Karpas-422 (cell line): ENCODE measurements around the gene AUP1. TPM values are rescaled to one million over a fixed set of nuclear protein-coding genes. Genes with fewer than 3 reads are reported as not detected.

ENCODE experiments used
- DNase-seq: peaks from one replicate; pipeline ENCODE4 v3.0.0-alpha.2; 2015
- H2AFZ ChIP-seq: fragments of 200-600 bp; sonication (generic); 2 replicates; pipeline ENCODE4 v1.6.1; 2014; ENCODE audit warnings: antibody characterized with exemption, low read length, mixed read lengths
- H3K27ac ChIP-seq: fragments of 200-600 bp; sonication (generic); 2 replicates; pipeline ENCODE4 v1.5.1; 2014; ENCODE audit warnings: mild to moderate bottlenecking, low read length, moderate library complexity
- H3K27me3 ChIP-seq: fragments of 200-600 bp; sonication (generic); 2 replicates; pipeline ENCODE4 v1.6.1; 2014; ENCODE audit warnings: low read length, mixed read lengths
- H3K36me3 ChIP-seq: fragments of 200-600 bp; sonication (generic); 2 replicates; pipeline ENCODE4 v1.6.1; 2014; ENCODE audit warnings: low read length, mixed read lengths; ENCODE audit not compliant: insufficient read depth
- H3K4me1 ChIP-seq: fragments of 200-600 bp; sonication (generic); 2 replicates; pipeline ENCODE4 v1.6.1; 2014; ENCODE audit warnings: mild to moderate bottlenecking, low read length, mixed read lengths
- H3K4me2 ChIP-seq: fragments of 200-600 bp; sonication (generic); 2 replicates; pipeline ENCODE4 v1.6.1; 2014; ENCODE audit warnings: low read length, low read depth, mild to moderate bottlenecking; ENCODE audit not compliant: poor library complexity, severe bottlenecking
- H3K4me3 ChIP-seq: fragments of 200-600 bp; sonication (generic); 2 replicates; pipeline ENCODE4 v1.5.1; 2014; ENCODE audit warnings: mild to moderate bottlenecking, antibody characterized with exemption, low read length, mixed read lengths
- H3K79me2 ChIP-seq: fragments of 200-600 bp; sonication (generic); 2 replicates; pipeline ENCODE4 v1.6.1; 2014; ENCODE audit warnings: mild to moderate bottlenecking, low read length, mixed read lengths
- H3K9ac ChIP-seq: fragments of 200-600 bp; sonication (generic); 2 replicates; pipeline ENCODE4 v1.6.0; 2014; ENCODE audit warnings: low read length
- H3K9me2 ChIP-seq: fragments of 200-600 bp; sonication (generic), shearing (Covaris generic); replicated peaks from 2 replicates; pipeline ENCODE4 v1.6.0; 2014; ENCODE audit warnings: mild to moderate bottlenecking, low read length, moderate library complexity; ENCODE audit not compliant: insufficient read depth
- H3K9me3 ChIP-seq: fragments of 300-700, 200-600 bp; sonication (generic); 2 replicates; pipeline ENCODE4 v1.6.1; 2014; ENCODE audit warnings: low read length, mixed read lengths
- H4K20me1 ChIP-seq: fragments of 200-600 bp; sonication (generic); 2 replicates; pipeline ENCODE4 v1.6.1; 2014; ENCODE audit warnings: mild to moderate bottlenecking, antibody characterized with exemption, low read length, low read depth; ENCODE audit not compliant: insufficient read depth
- total RNA-seq: library from RNA; depleted of rRNA; stranded (reverse); fragments of >200 nt; shearing (Covaris generic); gene quantifications from 2 replicates; pipeline ENCODE4 v1.2.3, GENCODE V29; 2014; ENCODE audit warnings: low replicate concordance

Gene AUP1
- total RNA-seq, 1 experiment from 2014 or later: 216 TPM

- H3K4me3 ChIP-seq: no peak overlapping the region
- H3K4me2 ChIP-seq: no peak overlapping the region
- H3K4me1 ChIP-seq: peaks cover 32% of the 10 kb centered on the region
- no peaks in the 10 kb centered on the region for H3K27me3 ChIP-seq
- H3K27ac ChIP-seq: no peak overlapping the region
- no peaks in the 10 kb centered on the region for H3K9me3 ChIP-seq
- H3K9me2 ChIP-seq: no peaks in the 10 kb centered on the region
- DNase-seq: peak; percentile 62
- no peak overlapping the region for H3K9ac ChIP-seq
- no peaks in the 10 kb centered on the region for H3K79me2 ChIP-seq
- H4K20me1 ChIP-seq: no peaks in the 10 kb centered on the region
- peak overlapping the region; percentile 33; the same call in 1 of the 2 replicates for H2AFZ ChIP-seq
- no peaks in the 10 kb centered on the region for H3K36me3 ChIP-seq
These were observed 42.8 kb upstream of the AUP1 start for GRCh38 chr2:74572178-74572925.

GRCh38 chr2:74571058-74571457, 41.6 kb upstream of the AUP1 start:
- peak overlapping the region; percentile 1 for H3K4me2 ChIP-seq
- peak overlapping the region; percentile 64 for H2AFZ ChIP-seq

GRCh38 chr2:74569686-74570085, 40.2 kb upstream of the AUP1 start:
- H2AFZ ChIP-seq: no peak overlapping the region
- no peak overlapping the region for H3K4me2 ChIP-seq
- H3K9me2 ChIP-seq: no peaks in the 10 kb centered on the region
- DNase-seq: no peak
- no peaks in the 10 kb centered on the region for H3K27me3 ChIP-seq
- no peak overlapping the region for H3K27ac ChIP-seq
- no peaks in the 10 kb centered on the region for H3K79me2 ChIP-seq
- H3K9ac ChIP-seq: no peak overlapping the region
- H3K36me3 ChIP-seq: no peaks in the 10 kb centered on the region
- no peak overlapping the region for H3K4me3 ChIP-seq
- no peaks in the 10 kb centered on the region for H3K9me3 ChIP-seq
- H4K20me1 ChIP-seq: no peaks in the 10 kb centered on the region
- H3K4me1 ChIP-seq: peaks cover 27% of the 10 kb centered on the region

More at GRCh38 chr2:74571058-74571457, 41.6 kb upstream of the AUP1 start:
- no peak overlapping the region for H3K4me3 ChIP-seq
- H3K27ac ChIP-seq: no peak overlapping the region
- no peaks in the 10 kb centered on the region for H3K79me2 ChIP-seq
- H3K4me1 ChIP-seq: peaks cover 28% of the 10 kb centered on the region
- no peaks in the 10 kb centered on the region for H3K27me3 ChIP-seq
- no peak overlapping the region for H3K9ac ChIP-seq
- H3K9me3 ChIP-seq: no peaks in the 10 kb centered on the region
- DNase-seq: peak; percentile 72
- no peaks in the 10 kb centered on the region for H4K20me1 ChIP-seq
- H3K9me2 ChIP-seq: no peaks in the 10 kb centered on the region
- no peaks in the 10 kb centered on the region for H3K36me3 ChIP-seq

- Histone ChIP-seq H3K4me1 (peaks cover 13% of the 10 kb centered on the region), H3K4me3 (no peak overlapping the region), H3K4me2 (no peak overlapping the region), H3K9me3 (no peaks in the 10 kb centered on the region), H3K79me2 (no peaks in the 10 kb centered on the region), H3K9ac (no peak overlapping the region), H4K20me1 (no peaks in the 10 kb centered on the region), H3K27ac (no peak overlapping the region), H3K27me3 (no peaks in the 10 kb centered on the region), H3K9me2 (no peaks in the 10 kb centered on the region), H3K36me3 (no peaks in the 10 kb centered on the region), H2AFZ (no peak overlapping the region)
- no peak for DNase-seq
These were observed 38.4 kb upstream of the AUP1 start for GRCh38 chr2:74567881-74568280.

GRCh38 chr2:74566754-74567085, 37.2 kb upstream of the AUP1 start:
- Histone ChIP-seq H3K9me3 (no peaks in the 10 kb centered on the region), H3K9me2 (no peaks in the 10 kb centered on the region), H2AFZ (no peak overlapping the region), H3K9ac (no peak overlapping the region), H4K20me1 (no peaks in the 10 kb centered on the region), H3K4me2 (no peak overlapping the region), H3K4me1 (peaks cover 8% of the 10 kb centered on the region), H3K27ac (no peak overlapping the region), H3K79me2 (no peaks in the 10 kb centered on the region), H3K27me3 (no peaks in the 10 kb centered on the region), H3K4me3 (no peak overlapping the region), H3K36me3 (no peaks in the 10 kb centered on the region)
- DNase-seq: no peak

GRCh38 chr2:74566076-74566753, 36.7 kb upstream of the AUP1 start:
- DNase-seq: no peak
- Histone ChIP-seq H3K9me3 (no peaks in the 10 kb centered on the region), H3K4me3 (no peak overlapping the region), H3K9me2 (no peaks in the 10 kb centered on the region), H3K36me3 (no peaks in the 10 kb centered on the region), H3K9ac (no peak overlapping the region), H3K27me3 (no peaks in the 10 kb centered on the region), H4K20me1 (no peaks in the 10 kb centered on the region), H3K4me2 (no peak overlapping the region), H3K27ac (no peak overlapping the region), H3K79me2 (no peaks in the 10 kb centered on the region), H2AFZ (no peak overlapping the region), H3K4me1 (peaks cover 5% of the 10 kb centered on the region)

- no peak for DNase-seq
- Histone ChIP-seq H3K9me2 (no peaks in the 10 kb centered on the region), H3K27ac (no peak overlapping the region), H4K20me1 (no peaks in the 10 kb centered on the region), H3K9ac (no peak overlapping the region), H3K4me1 (no peaks in the 10 kb centered on the region), H3K9me3 (no peaks in the 10 kb centered on the region), H2AFZ (no peak overlapping the region), H3K27me3 (no peaks in the 10 kb centered on the region), H3K36me3 (no peaks in the 10 kb centered on the region), H3K79me2 (no peaks in the 10 kb centered on the region), H3K4me3 (no peak overlapping the region), H3K4me2 (no peak overlapping the region)
These were observed 34.7 kb upstream of the AUP1 start for GRCh38 chr2:74564222-74564621.

- no peak overlapping the region for H3K4me3 ChIP-seq
- H3K9ac ChIP-seq: no peak overlapping the region
- no peak overlapping the region for H3K4me2 ChIP-seq
- H2AFZ ChIP-seq: no peak overlapping the region
- H3K27ac ChIP-seq: no peak overlapping the region
- no peaks in the 10 kb centered on the region for H3K36me3 ChIP-seq
- no peaks in the 10 kb centered on the region for H3K9me3 ChIP-seq
- H4K20me1 ChIP-seq: no peaks in the 10 kb centered on the region
- H3K4me1 ChIP-seq: no peaks in the 10 kb centered on the region
- H3K9me2 ChIP-seq: no peaks in the 10 kb centered on the region
- H3K79me2 ChIP-seq: no peaks in the 10 kb centered on the region
- H3K27me3 ChIP-seq: no peaks in the 10 kb centered on the region
- no peak for DNase-seq
These were observed 32.7 kb upstream of the AUP1 start for GRCh38 chr2:74562126-74562775.
